Fibroblast of lung (primary cell): ENCODE results near the gene ABCA4.

ENCODE experiments used
- CTCF ChIP-seq, 2 donors: IDR thresholded peaks in 1 of 2; conservative IDR thresholded peaks in 1 of 2; 1 replicate in 1 of 2; 2 replicates in 1 of 2; pipeline ENCODE4 v1.5.1; 2011 to 2012; ENCODE audit warnings: low read length in 2 of 2, control low read depth in 1 of 2, inconsistent platforms in 1 of 2, low read depth in 1 of 2, mild to moderate bottlenecking in 1 of 2
- EZH2 ChIP-seq: IDR thresholded peaks from 2 replicates; pipeline ENCODE4 v1.5.1; 2012; ENCODE audit warnings: low read length, control low read depth, mild to moderate bottlenecking; ENCODE audit errors: missing control alignments

- no peak for TF ChIP-seq EZH2
- TF ChIP-seq CTCF (conservative IDR thresholded peaks at IDR 0.05 in 1 of 2, IDR thresholded peaks at IDR 0.05 in 1 of 2; ENCODE audit: low read depth in 1 of 2, low read length in 2 of 2) = no peak
Measured at GRCh38 chr1:93979718-93980319, 141.1 kb downstream of the ABCA4 start.
